ENCODE data around the gene TEX9. TPM values are rescaled to one million over a fixed set of nuclear protein-coding genes. Genes with fewer than 3 reads are reported as not detected.

TEX9 gene
- total RNA-seq, 1 experiment from 2014 or later: 11.8 TPM

DNA sequence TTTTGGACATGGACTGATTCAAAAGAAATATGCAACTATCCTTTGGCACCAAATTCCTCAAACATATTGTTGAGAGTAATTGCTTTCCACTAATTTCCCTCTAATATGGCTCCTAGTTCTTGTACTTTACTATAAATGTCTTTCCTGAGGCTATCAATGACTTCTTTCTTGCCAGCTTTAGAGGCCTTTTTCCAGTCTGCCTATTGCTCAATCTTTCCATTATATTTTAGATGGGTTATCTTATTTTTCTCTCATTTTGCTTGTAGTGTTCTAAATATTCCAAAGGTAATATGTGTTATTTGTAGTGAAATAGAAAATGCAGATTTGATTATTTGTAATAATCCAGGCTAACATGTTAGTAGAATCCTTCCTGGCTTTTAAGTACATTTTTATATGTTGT lies 11.5 kb upstream of the TEX9 start:
- no peaks in the 10 kb centered on the region for H3F3A ChIP-seq (ENCODE audit: insufficient read depth, low read depth)
- H3K36me3 ChIP-seq (ENCODE audit: low read depth): no peaks in the 10 kb centered on the region
- no TSS peak for BruUV-seq (replicated peaks)
- no peak for DNase-seq
- no peak overlapping the region for H3K4me3 ChIP-seq
- H3K4me1 ChIP-seq (replicated peaks; ENCODE audit: insufficient read depth): peaks cover 9% of the 10 kb centered on the region
- no peak overlapping the region for H3K27ac ChIP-seq
- CTCF ChIA-PET: no interaction called here
- no peaks in the 10 kb centered on the region for H3K79me2 ChIP-seq (ENCODE audit: low read depth)
- no peaks in the 10 kb centered on the region for H3K27me3 ChIP-seq (ENCODE audit: insufficient read depth, low read depth)
- POLR2A ChIA-PET (ENCODE audit: unreplicated experiment): no interaction called here
- TF ChIP-seq CTCF (conservative IDR thresholded peaks at IDR 0.05): no peak
- TF ChIP-seq EZH2 (IDR thresholded peaks at IDR 0.05; ENCODE audit: low read depth): no peak
- no peaks in the 10 kb centered on the region for H3K9me2 ChIP-seq (ENCODE audit: insufficient read depth)
- no peak overlapping the region for H2AFZ ChIP-seq
- intact Hi-C loops (cut with micrococcal nuclease; ENCODE audit: unreplicated experiment): no loop called here
- H3K9me3 ChIP-seq (ENCODE audit: insufficient read depth, low read depth): no peaks in the 10 kb centered on the region
- H4K20me1 ChIP-seq (ENCODE audit: insufficient read depth): no peaks in the 10 kb centered on the region
- H3K4me2 ChIP-seq: no peak overlapping the region

GRCh38 chr15:56356616-56357015 lies 8.6 kb upstream of the TEX9 start:
- Histone ChIP-seq H3K27me3 (ENCODE audit: insufficient read depth, low read depth) (no peaks in the 10 kb centered on the region), H4K20me1 (ENCODE audit: insufficient read depth) (no peaks in the 10 kb centered on the region), H3K4me1 (replicated peaks; ENCODE audit: insufficient read depth) (peaks cover 9% of the 10 kb centered on the region), H3K9me2 (ENCODE audit: insufficient read depth) (no peaks in the 10 kb centered on the region), H2AFZ (no peak overlapping the region), H3K36me3 (ENCODE audit: low read depth) (no peaks in the 10 kb centered on the region), H3K79me2 (ENCODE audit: low read depth) (no peaks in the 10 kb centered on the region), H3F3A (ENCODE audit: insufficient read depth, low read depth) (no peaks in the 10 kb centered on the region), H3K9me3 (ENCODE audit: insufficient read depth, low read depth) (no peaks in the 10 kb centered on the region), H3K27ac (no peak overlapping the region), H3K4me3 (no peak overlapping the region), H3K4me2 (peak overlapping the region; percentile 14; the same call in 1 of the 2 replicates)
- ChIA-PET CTCF (no interaction called here), POLR2A (ENCODE audit: unreplicated experiment) (no interaction called here)
- BruUV-seq (replicated peaks): no TSS peak
- intact Hi-C loops (cut with micrococcal nuclease; ENCODE audit: unreplicated experiment): no loop called here
- TF ChIP-seq CTCF (conservative IDR thresholded peaks at IDR 0.05) (no peak), EZH2 (IDR thresholded peaks at IDR 0.05; ENCODE audit: low read depth) (no peak)
- DNase-seq: peak; percentile 4 to 50

DNA sequence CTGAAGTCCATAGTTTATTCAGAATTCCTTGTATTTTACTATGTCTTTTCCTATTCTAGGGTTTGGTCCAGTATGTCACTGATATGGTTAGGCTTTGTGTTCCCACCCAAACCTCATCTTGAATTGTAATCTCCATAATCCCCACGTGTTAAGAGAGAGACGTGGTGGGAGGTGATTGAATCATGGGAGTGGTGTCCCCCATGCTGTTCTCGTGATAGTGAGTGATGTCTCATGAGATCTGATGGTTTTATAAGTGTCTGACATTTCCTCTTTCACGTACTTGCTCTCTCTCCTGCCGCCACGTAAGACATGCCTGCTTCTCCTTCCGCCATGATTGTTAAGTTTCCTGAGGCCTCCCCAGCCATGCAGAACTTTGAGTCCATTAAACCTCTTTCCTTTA lies 6.6 kb upstream of the TEX9 start:
- no TSS peak for BruUV-seq (replicated peaks)
- Histone ChIP-seq H3K79me2 (ENCODE audit: low read depth) (no peaks in the 10 kb centered on the region), H3K4me2 (no peak overlapping the region), H3F3A (ENCODE audit: insufficient read depth, low read depth) (no peaks in the 10 kb centered on the region), H3K9me3 (ENCODE audit: insufficient read depth, low read depth) (no peaks in the 10 kb centered on the region), H3K36me3 (ENCODE audit: low read depth) (no peaks in the 10 kb centered on the region), H4K20me1 (ENCODE audit: insufficient read depth) (no peaks in the 10 kb centered on the region), H2AFZ (no peak overlapping the region), H3K4me1 (replicated peaks; ENCODE audit: insufficient read depth) (peaks cover 9% of the 10 kb centered on the region), H3K27ac (no peak overlapping the region), H3K4me3 (no peak overlapping the region), H3K9me2 (ENCODE audit: insufficient read depth) (no peaks in the 10 kb centered on the region), H3K27me3 (ENCODE audit: insufficient read depth, low read depth) (no peaks in the 10 kb centered on the region)
- TF ChIP-seq CTCF (conservative IDR thresholded peaks at IDR 0.05) (no peak), EZH2 (IDR thresholded peaks at IDR 0.05; ENCODE audit: low read depth) (no peak)
- intact Hi-C loops (cut with micrococcal nuclease; ENCODE audit: unreplicated experiment): no loop called here
- ChIA-PET CTCF (no interaction called here), POLR2A (ENCODE audit: unreplicated experiment) (no interaction called here)
- no peak for DNase-seq
